Smooth muscle cell of the brain vasculature (primary cell): ENCODE results near the gene PDE1A.
A peak's percentile ranks its signal among the peaks of the same experiment; 100 is the strongest.
"Not testable (repeated sequence)": the region's sequence is repeated elsewhere in the genome, so short reads cannot be mapped to it uniquely, and the experiment has no call there.

Experiments
- DNase-seq: peaks from one replicate; pipeline ENCODE4 v3.0.0-alpha.2; 2012; ENCODE audit warnings: low read depth, low spot score

PDE1A gene

GRCh38 chr2:182280118-182280517 lies 146.7 kb downstream of the PDE1A start:
- no peak for DNase-seq

- DNase-seq: not testable (repeated sequence)
Observed at GRCh38 chr2:182276662-182277061, 150.2 kb downstream of the PDE1A start.

- no peak for DNase-seq
Observed at GRCh38 chr2:182267971-182268370, 158.9 kb downstream of the PDE1A start.

- DNase-seq: no peak
Observed at GRCh38 chr2:182266909-182267308, 159.9 kb downstream of the PDE1A start.

- no peak for DNase-seq
Observed at GRCh38 chr2:182265718-182266117, 161.1 kb downstream of the PDE1A start.

GRCh38 chr2:182261860-182262387 lies 164.9 kb downstream of the PDE1A start:
- no peak for DNase-seq

GRCh38 chr2:182259629-182260150 lies 167.1 kb downstream of the PDE1A start:
- peak; percentile 72 for DNase-seq

- no peak for DNase-seq
Observed at GRCh38 chr2:182252534-182252933, 174.3 kb downstream of the PDE1A start.

- no peak for DNase-seq
Observed at GRCh38 chr2:182248898-182249297, 177.9 kb downstream of the PDE1A start.

GRCh38 chr2:182248362-182248761 lies 178.5 kb downstream of the PDE1A start:
- DNase-seq: no peak

GRCh38 chr2:182247831-182248230 lies 179.0 kb downstream of the PDE1A start:
- DNase-seq: no peak

- DNase-seq: no peak
Observed at GRCh38 chr2:182245963-182246362, 180.9 kb downstream of the PDE1A start.

GRCh38 chr2:182242609-182243008 lies 184.2 kb downstream of the PDE1A start:
- no peak for DNase-seq

GRCh38 chr2:182241936-182242335 lies 184.9 kb downstream of the PDE1A start:
- no peak for DNase-seq

GRCh38 chr2:182240862-182241371 lies 185.9 kb downstream of the PDE1A start:
- peak; percentile 3 for DNase-seq

GRCh38 chr2:182230561-182230960 lies 196.3 kb downstream of the PDE1A start:
- no peak for DNase-seq

- no peak for DNase-seq
Observed at GRCh38 chr2:182229297-182229696, 197.5 kb downstream of the PDE1A start.

- no peak for DNase-seq
Observed at GRCh38 chr2:182228741-182229140, 198.1 kb downstream of the PDE1A start.

GRCh38 chr2:182228073-182228473 lies 198.8 kb downstream of the PDE1A start:
- no peak for DNase-seq

- no peak for DNase-seq
Observed at GRCh38 chr2:182226807-182227206, 200.0 kb downstream of the PDE1A start.

- DNase-seq: no peak
Observed at GRCh38 chr2:182224669-182225068, 202.2 kb downstream of the PDE1A start.

GRCh38 chr2:182220998-182221397 lies 205.8 kb downstream of the PDE1A start:
- no peak for DNase-seq

- no peak for DNase-seq
Observed at GRCh38 chr2:182220335-182220734, 206.5 kb downstream of the PDE1A start.

GRCh38 chr2:182210669-182211068 lies 216.2 kb downstream of the PDE1A start:
- DNase-seq: no peak
